Measurements from ENCODE around the gene IP6K3. TPM values are rescaled to one million over a fixed set of nuclear protein-coding genes. Genes with fewer than 3 reads are reported as not detected.
A peak's percentile ranks its signal among the peaks of the same experiment; 100 is the strongest.

IP6K3 gene
- total RNA-seq, 4 donors from 2014 or later, result 0.32 to 5.5 (median 2.8) TPM

DNA sequence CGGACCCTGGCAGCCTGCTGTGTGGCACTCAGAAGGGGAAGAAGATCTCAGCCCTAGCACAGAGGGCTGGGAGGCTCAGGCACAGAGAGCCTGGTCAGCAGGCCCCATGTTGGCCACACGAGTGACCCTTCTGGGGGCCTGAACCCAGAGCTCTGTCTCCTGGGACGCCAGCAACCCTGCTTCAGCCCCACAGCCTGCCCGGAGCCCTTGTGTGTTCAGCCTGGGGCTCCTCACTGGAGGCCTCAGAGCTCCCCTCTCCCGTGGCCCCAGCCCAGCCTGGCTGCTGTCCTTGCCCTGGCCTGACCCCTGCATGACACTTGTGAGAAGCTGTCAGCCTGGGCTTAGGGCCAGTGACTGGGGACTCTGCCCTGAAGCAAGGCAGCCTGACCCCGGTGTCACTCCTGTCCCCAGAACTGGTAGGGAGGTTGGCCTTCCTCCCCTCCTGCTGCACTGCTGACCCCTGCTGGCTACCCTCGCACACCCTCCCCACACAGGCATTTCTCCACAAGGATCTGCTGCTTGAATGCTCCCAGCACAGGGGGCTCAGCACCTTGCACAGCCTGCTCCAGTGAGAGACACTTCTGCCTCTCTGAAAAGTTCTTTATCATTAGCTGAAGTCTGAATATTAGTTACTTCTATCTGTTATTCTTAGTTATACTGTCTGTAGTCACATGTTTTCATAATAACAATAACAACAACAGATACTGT is 15.4 kb upstream of the IP6K3 start:
- Histone ChIP-seq H3K4me1 (peaks cover 0 to 7% (median 0%) of the 10 kb centered on the region in 3 donors), H3K27ac (no peak overlapping the region), H3K4me3 (no peak overlapping the region), H3K27me3 (peaks cover 18% of the 10 kb centered on the region), H3K9me3 (no peaks in the 10 kb centered on the region), H3K36me3 (no peaks in the 10 kb centered on the region)
- no peak for ATAC-seq
- no CpG with 5 or more reads among the region's 7 CpGs for WGBS, 2 donors (ENCODE audit: low coverage in 1 of 2)
- no peak for TF ChIP-seq EP300 (IDR thresholded peaks at IDR 0.05)
- TF ChIP-seq, protein P1, sequence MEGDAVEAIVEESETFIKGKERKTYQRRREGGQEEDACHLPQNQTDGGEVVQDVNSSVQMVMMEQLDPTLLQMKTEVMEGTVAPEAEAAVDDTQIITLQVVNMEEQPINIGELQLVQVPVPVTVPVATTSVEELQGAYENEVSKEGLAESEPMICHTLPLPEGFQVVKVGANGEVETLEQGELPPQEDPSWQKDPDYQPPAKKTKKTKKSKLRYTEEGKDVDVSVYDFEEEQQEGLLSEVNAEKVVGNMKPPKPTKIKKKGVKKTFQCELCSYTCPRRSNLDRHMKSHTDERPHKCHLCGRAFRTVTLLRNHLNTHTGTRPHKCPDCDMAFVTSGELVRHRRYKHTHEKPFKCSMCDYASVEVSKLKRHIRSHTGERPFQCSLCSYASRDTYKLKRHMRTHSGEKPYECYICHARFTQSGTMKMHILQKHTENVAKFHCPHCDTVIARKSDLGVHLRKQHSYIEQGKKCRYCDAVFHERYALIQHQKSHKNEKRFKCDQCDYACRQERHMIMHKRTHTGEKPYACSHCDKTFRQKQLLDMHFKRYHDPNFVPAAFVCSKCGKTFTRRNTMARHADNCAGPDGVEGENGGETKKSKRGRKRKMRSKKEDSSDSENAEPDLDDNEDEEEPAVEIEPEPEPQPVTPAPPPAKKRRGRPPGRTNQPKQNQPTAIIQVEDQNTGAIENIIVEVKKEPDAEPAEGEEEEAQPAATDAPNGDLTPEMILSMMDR (IDR thresholded peaks at IDR 0.05), result peak in 1 of 4 experiments; percentile 58

DNA sequence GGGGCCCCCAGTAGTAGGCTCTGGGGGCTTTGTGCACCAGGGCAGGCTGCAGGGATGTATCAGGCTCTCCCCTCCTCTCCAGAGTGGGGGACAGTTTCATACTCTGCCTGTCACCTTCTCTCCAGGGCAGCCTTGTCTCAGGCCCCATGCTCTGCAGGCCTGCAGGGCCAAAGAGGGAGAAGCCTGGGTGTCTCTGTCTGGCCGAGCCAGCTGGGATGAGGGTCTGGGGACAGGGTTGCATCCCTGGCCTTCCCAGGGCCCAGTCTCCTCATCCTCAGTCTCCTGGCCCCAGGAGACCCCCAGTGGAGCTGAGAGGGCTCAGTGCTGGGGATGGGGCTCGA is 14.8 kb upstream of the IP6K3 start:
- H3K4me1 ChIP-seq, result peaks cover 0 to 7% (median 0%) of the 10 kb centered on the region in 3 donors
- H3K27ac ChIP-seq, result no peak overlapping the region
- no peak overlapping the region for H3K4me3 ChIP-seq
- no peaks in the 10 kb centered on the region for H3K9me3 ChIP-seq
- H3K27me3 ChIP-seq, result peaks cover 17% of the 10 kb centered on the region
- TF ChIP-seq POLR2AphosphoS5 (IDR thresholded peaks at IDR 0.05) (no peak), EP300 (IDR thresholded peaks at IDR 0.05) (no peak), POLR2A (IDR thresholded peaks at IDR 0.05) (no peak)
- TF ChIP-seq, protein P1 (IDR thresholded peaks at IDR 0.05), result no peak
- WGBS, 2 donors (ENCODE audit: low coverage in 1 of 2), result no CpG with 5 or more reads among the region's 2 CpGs
- H3K36me3 ChIP-seq, result no peaks in the 10 kb centered on the region
- ATAC-seq, result no peak

DNA sequence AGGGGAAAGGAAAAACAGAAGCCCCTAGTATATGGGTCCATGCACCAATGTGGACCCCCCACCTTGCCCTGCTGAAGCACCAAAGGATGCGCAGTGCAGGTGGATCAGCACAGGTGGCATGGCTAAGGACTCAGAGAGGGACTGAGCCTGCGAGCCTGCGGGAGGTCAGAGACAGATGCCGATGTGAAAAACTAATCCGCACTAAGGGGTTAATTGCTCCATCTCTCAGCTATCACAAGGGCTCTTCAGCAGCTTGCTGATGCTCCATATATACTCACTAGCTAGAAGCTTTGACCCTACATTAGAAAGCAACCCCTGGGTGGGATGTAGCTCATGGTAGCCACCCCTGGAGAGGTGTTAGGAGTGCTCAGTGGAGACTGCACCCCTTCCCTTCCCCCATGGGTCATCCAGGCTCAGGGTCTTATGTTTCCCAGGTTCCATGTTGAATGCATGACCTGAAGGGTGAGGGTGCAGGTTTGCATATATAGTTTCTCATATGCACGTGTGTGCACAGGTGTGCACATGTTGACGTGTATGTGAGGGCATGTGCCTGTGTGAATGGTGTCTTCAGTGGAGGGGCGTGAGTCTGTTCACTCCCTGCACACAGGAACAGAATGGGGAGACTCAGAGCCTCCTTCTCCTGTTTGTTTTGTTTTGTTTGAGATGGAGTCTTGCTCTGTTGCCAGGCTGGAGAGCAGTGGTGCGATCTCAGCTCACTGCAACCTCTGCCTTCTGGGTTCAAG is 13.4 kb upstream of the IP6K3 start:
- no peak overlapping the region for H3K4me3 ChIP-seq
- no peak for TF ChIP-seq POLR2A (IDR thresholded peaks at IDR 0.05)
- no peaks in the 10 kb centered on the region for H3K36me3 ChIP-seq
- 60 to 86% methylated on average over 1 to 7 of the region's 9 CpGs for WGBS, 2 donors (ENCODE audit: low coverage in 1 of 2)
- H3K27me3 ChIP-seq, result peaks cover 6% of the 10 kb centered on the region
- no peak for ATAC-seq
- H3K27ac ChIP-seq, result no peak overlapping the region
- peaks cover 0 to 7% (median 0%) of the 10 kb centered on the region in 3 donors for H3K4me1 ChIP-seq
- no peaks in the 10 kb centered on the region for H3K9me3 ChIP-seq

DNA sequence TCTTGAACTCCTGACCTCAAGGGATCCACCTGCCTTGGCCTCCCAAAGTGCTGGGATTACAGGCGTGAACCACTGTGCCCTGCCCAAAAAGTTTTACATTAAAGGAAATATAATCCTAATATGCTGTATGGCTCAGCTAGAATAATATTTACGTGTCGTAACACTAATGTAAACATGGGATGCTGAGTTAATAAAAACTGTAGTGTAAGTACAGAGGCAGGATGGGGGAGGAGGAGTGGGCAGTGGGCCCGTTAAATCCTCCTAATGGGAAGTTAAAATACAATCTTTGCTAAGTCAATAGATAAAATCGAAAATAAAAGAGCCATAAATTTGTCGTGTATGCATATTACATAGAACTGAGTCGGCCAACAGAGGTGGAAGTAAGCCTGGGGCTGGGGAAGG is 12.1 kb upstream of the IP6K3 start:
- H3K4me3 ChIP-seq, result no peak overlapping the region
- TF ChIP-seq EP300 (IDR thresholded peaks at IDR 0.05) (no peak), POLR2A (IDR thresholded peaks at IDR 0.05) (no peak), POLR2AphosphoS5 (IDR thresholded peaks at IDR 0.05) (no peak)
- TF ChIP-seq, protein P1 (IDR thresholded peaks at IDR 0.05), result no peak
- peaks cover 0 to 7% (median 0%) of the 10 kb centered on the region in 3 donors for H3K4me1 ChIP-seq
- no peak for ATAC-seq
- no peaks in the 10 kb centered on the region for H3K36me3 ChIP-seq
- peaks cover 16% of the 10 kb centered on the region for H3K27me3 ChIP-seq
- H3K27ac ChIP-seq, result no peak overlapping the region
- no peaks in the 10 kb centered on the region for H3K9me3 ChIP-seq
- 39 to 47% methylated on average over 6 to 7 of the region's 7 CpGs for WGBS, 2 donors (ENCODE audit: low coverage in 1 of 2)

DNA sequence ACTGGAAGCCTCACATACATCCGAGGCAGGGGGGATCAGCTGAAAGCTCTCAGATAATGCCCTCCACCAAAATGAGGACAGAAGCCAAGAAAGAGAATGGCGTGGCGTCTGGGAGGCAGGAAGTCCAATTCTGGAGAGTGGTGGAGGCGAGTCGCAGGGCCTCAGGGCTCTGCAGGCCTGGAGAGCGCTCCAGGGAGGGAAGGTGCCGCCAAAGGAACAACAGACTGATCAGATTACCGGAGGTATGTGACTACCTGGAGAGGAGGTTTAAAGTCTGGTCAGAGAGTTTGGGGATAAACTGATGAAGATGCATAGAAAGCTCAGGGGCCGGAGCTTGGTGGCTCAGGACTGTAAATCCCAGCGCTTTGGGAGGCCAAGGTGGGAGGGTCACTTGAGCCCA is 11.2 kb upstream of the IP6K3 start:
- TF ChIP-seq EP300 (IDR thresholded peaks at IDR 0.05), result no peak
- no peak for TF ChIP-seq POLR2AphosphoS5 (IDR thresholded peaks at IDR 0.05)
- TF ChIP-seq POLR2A (IDR thresholded peaks at IDR 0.05), result no peak
- TF ChIP-seq, protein P1 (IDR thresholded peaks at IDR 0.05), result no peak
- Histone ChIP-seq H3K9me3 (no peaks in the 10 kb centered on the region), H3K36me3 (no peaks in the 10 kb centered on the region), H3K4me3 (no peak overlapping the region), H3K27me3 (peaks cover 16% of the 10 kb centered on the region), H3K27ac (no peak overlapping the region), H3K4me1 (peaks cover 0 to 7% (median 0%) of the 10 kb centered on the region in 3 donors)
- ATAC-seq, result no peak
- WGBS, 2 donors (ENCODE audit: low coverage in 1 of 2), result 82% methylated on average over 9 of the region's 10 CpGs; no CpG with 5 or more reads in 1 of the 2 donors
